ENCODE measurements around the gene MAJIN. TPM values are rescaled to one million over a fixed set of nuclear protein-coding genes. Genes with fewer than 3 reads are reported as not detected.

Gene MAJIN
- total RNA-seq: not detected
- polyA plus RNA-seq: not detected

GRCh38 chr11:64971421-64972233 is at the start of gene MAJIN:
Gene MAJIN (minus strand): TSS chr11:64972108. CDS start chr11:64959405, 12,703 bp downstream.
- H3K9me3 ChIP-seq (ENCODE audit: low read length): no peaks in the 10 kb centered on the region
- H3K27ac ChIP-seq (ENCODE audit: low read depth, low read length): no peak within 1 kb of the TSS
- Mint-ChIP-seq H3K27me3 (peaks cover 5 to 7% of the 10 kb centered on the region in 2 donors), H3K27ac (peak within 1 kb of the TSS in 3 of 8 donors; percentile 50 to 66 (median 64)), H3K9me3 (no peaks in the 10 kb centered on the region), H3K4me1 (peaks cover 3 to 14% (median 9%) of the 10 kb centered on the region in 3 donors), H3K4me3 (peak within 1 kb of the TSS; percentile 36 to 76 (median 69)), H3K36me3 (peaks cover 0 to 2% (median 0%) of the 10 kb centered on the region in 3 donors)
- ChIA-PET POLR2A (no interaction called here), CTCF (no interaction called here)
- H3K36me3 ChIP-seq (ENCODE audit: insufficient read depth, low read length): no peaks in the 10 kb centered on the region
- H3K27me3 ChIP-seq (ENCODE audit: insufficient read depth, low read length, poor library complexity, severe bottlenecking): no peaks in the 10 kb centered on the region
- peaks cover 5% of the 10 kb centered on the region for H3K4me1 ChIP-seq (ENCODE audit: insufficient read depth, low read length)
- H3K4me3 ChIP-seq (ENCODE audit: low read length): peak within 1 kb of the TSS; percentile 30
- peak; percentile 63 to 89 (median 82) for DNase-seq

GRCh38 chr11:65021509-65021908 is 49.6 kb upstream of the MAJIN start:
- no peak overlapping the region for H3K4me3 ChIP-seq (ENCODE audit: low read length)
- no peak overlapping the region for H3K4me3 Mint-ChIP-seq
- peaks cover 4 to 5% (median 5%) of the 10 kb centered on the region in 3 donors for H3K4me1 Mint-ChIP-seq
- H3K36me3 Mint-ChIP-seq: peaks cover 0 to 26% (median 4%) of the 10 kb centered on the region in 3 donors
- no peaks in the 10 kb centered on the region for H3K9me3 Mint-ChIP-seq
- no peaks in the 10 kb centered on the region for H3K27me3 Mint-ChIP-seq
- ChIA-PET CTCF (no interaction called here), POLR2A (no interaction called here)
- peaks cover under 1% of the 10 kb centered on the region for H3K4me1 ChIP-seq (ENCODE audit: insufficient read depth, low read length)
- no peaks in the 10 kb centered on the region for H3K27me3 ChIP-seq (ENCODE audit: insufficient read depth, low read length, poor library complexity, severe bottlenecking)
- no peaks in the 10 kb centered on the region for H3K9me3 ChIP-seq (ENCODE audit: low read length)
- DNase-seq: no peak
- no peak overlapping the region for H3K27ac ChIP-seq (ENCODE audit: low read depth, low read length)
- H3K36me3 ChIP-seq (ENCODE audit: insufficient read depth, low read length): peaks cover 4% of the 10 kb centered on the region
- no peak overlapping the region for H3K27ac Mint-ChIP-seq

- POLR2A ChIA-PET: no interaction called here
- no peak overlapping the region for H3K27ac Mint-ChIP-seq
Observed at GRCh38 chr11:65021003-65021402, 49.1 kb upstream of the MAJIN start.

GRCh38 chr11:65019824-65020223 is 47.9 kb upstream of the MAJIN start:
- Mint-ChIP-seq H3K4me3 (no peak overlapping the region), H3K4me1 (peaks cover 11 to 19% (median 15%) of the 10 kb centered on the region in 3 donors), H3K27ac (peak overlapping the region in 1 of 8 donors; percentile 23), H3K9me3 (no peaks in the 10 kb centered on the region), H3K27me3 (no peaks in the 10 kb centered on the region), H3K36me3 (peaks cover 0 to 27% (median 4%) of the 10 kb centered on the region in 3 donors)
- ChIA-PET POLR2A (no interaction called here), CTCF (no interaction called here)
- Histone ChIP-seq H3K9me3 (ENCODE audit: low read length) (no peaks in the 10 kb centered on the region), H3K27ac (ENCODE audit: low read depth, low read length) (no peak overlapping the region), H3K4me3 (ENCODE audit: low read length) (no peak overlapping the region), H3K27me3 (ENCODE audit: insufficient read depth, low read length, poor library complexity, severe bottlenecking) (no peaks in the 10 kb centered on the region), H3K36me3 (ENCODE audit: insufficient read depth, low read length) (peaks cover 4% of the 10 kb centered on the region), H3K4me1 (ENCODE audit: insufficient read depth, low read length) (peaks cover 6% of the 10 kb centered on the region)
- no peak for DNase-seq

More at GRCh38 chr11:65021003-65021402, 49.1 kb upstream of the MAJIN start:
- Mint-ChIP-seq H3K9me3 (no peaks in the 10 kb centered on the region), H3K4me3 (no peak overlapping the region), H3K36me3 (peaks cover 0 to 27% (median 4%) of the 10 kb centered on the region in 3 donors), H3K27me3 (no peaks in the 10 kb centered on the region), H3K4me1 (peaks cover 8 to 10% (median 9%) of the 10 kb centered on the region in 3 donors)
- Histone ChIP-seq H3K27me3 (ENCODE audit: insufficient read depth, low read length, poor library complexity, severe bottlenecking) (no peaks in the 10 kb centered on the region), H3K9me3 (ENCODE audit: low read length) (no peaks in the 10 kb centered on the region), H3K4me1 (ENCODE audit: insufficient read depth, low read length) (peaks cover 6% of the 10 kb centered on the region), H3K27ac (ENCODE audit: low read depth, low read length) (no peak overlapping the region), H3K4me3 (ENCODE audit: low read length) (no peak overlapping the region), H3K36me3 (ENCODE audit: insufficient read depth, low read length) (peaks cover 4% of the 10 kb centered on the region)
- no peak for DNase-seq
- CTCF ChIA-PET: no interaction called here

- peaks cover 11% of the 10 kb centered on the region for H3K4me1 ChIP-seq (ENCODE audit: insufficient read depth, low read length)
- Mint-ChIP-seq H3K4me3 (peak overlapping the region in 1 of 7 donors; percentile 13), H3K36me3 (peaks cover 0 to 32% (median 4%) of the 10 kb centered on the region in 3 donors), H3K27ac (peak overlapping the region in 1 of 8 donors; percentile 36), H3K9me3 (no peaks in the 10 kb centered on the region), H3K27me3 (no peaks in the 10 kb centered on the region), H3K4me1 (peaks cover 18 to 32% (median 21%) of the 10 kb centered on the region in 3 donors)
- H3K4me3 ChIP-seq (ENCODE audit: low read length): no peak overlapping the region
- H3K27ac ChIP-seq (ENCODE audit: low read depth, low read length): no peak overlapping the region
- POLR2A ChIA-PET: no interaction called here
- H3K36me3 ChIP-seq (ENCODE audit: insufficient read depth, low read length): peaks cover 4% of the 10 kb centered on the region
- CTCF ChIA-PET: interaction anchor here (1.5 kb wide), 1 partner anchor 94 kb away, joined by 3 read pairs; the partner anchor contains the start of gene TM7SF2
- no peak for DNase-seq
- H3K9me3 ChIP-seq (ENCODE audit: low read length): no peaks in the 10 kb centered on the region
- no peaks in the 10 kb centered on the region for H3K27me3 ChIP-seq (ENCODE audit: insufficient read depth, low read length, poor library complexity, severe bottlenecking)
Observed at GRCh38 chr11:65017937-65018336, 46.0 kb upstream of the MAJIN start.

- Histone ChIP-seq H3K27me3 (ENCODE audit: insufficient read depth, low read length, poor library complexity, severe bottlenecking) (no peaks in the 10 kb centered on the region), H3K9me3 (ENCODE audit: low read length) (no peaks in the 10 kb centered on the region), H3K4me1 (ENCODE audit: insufficient read depth, low read length) (peaks cover 12% of the 10 kb centered on the region), H3K36me3 (ENCODE audit: insufficient read depth, low read length) (peaks cover 4% of the 10 kb centered on the region), H3K4me3 (ENCODE audit: low read length) (no peak overlapping the region), H3K27ac (ENCODE audit: low read depth, low read length) (no peak overlapping the region)
- ChIA-PET POLR2A (no interaction called here), CTCF (interaction anchor here (0.7 kb wide), 1 partner anchor 9 kb away, joined by 4 read pairs; no protein-coding TSS in a partner anchor)
- Mint-ChIP-seq H3K27me3 (no peaks in the 10 kb centered on the region), H3K36me3 (peaks cover 0 to 26% (median 2%) of the 10 kb centered on the region in 3 donors), H3K4me3 (peak overlapping the region in 3 of 7 donors; percentile 16 to 38 (median 23)), H3K9me3 (no peaks in the 10 kb centered on the region), H3K27ac (peak overlapping the region in 2 of 8 donors; percentile 23 to 24), H3K4me1 (peaks cover 18 to 33% (median 23%) of the 10 kb centered on the region in 3 donors)
- no peak for DNase-seq
Observed at GRCh38 chr11:65016705-65017104, 44.8 kb upstream of the MAJIN start.

GRCh38 chr11:65014726-65015227 is 42.9 kb upstream of the MAJIN start:
- H3K27ac Mint-ChIP-seq: peak overlapping the region; percentile 88 to 99 (median 92)

More at GRCh38 chr11:65014726-65015227, 42.9 kb upstream of the MAJIN start:
- peak overlapping the region; percentile 85 to 94 (median 90) for H3K4me3 Mint-ChIP-seq
- no peaks in the 10 kb centered on the region for H3K27me3 ChIP-seq (ENCODE audit: insufficient read depth, low read length, poor library complexity, severe bottlenecking)
- POLR2A ChIA-PET: interaction anchor here (0.6 to 1.8 kb wide), 9 partner anchors 17 to 171 kb away, joined by 3 to 8 read pairs (median 3); partner anchors contain the start of genes CDC42BPG, FAU, MRPL49 and PPP2R5B
- CTCF ChIA-PET: interaction anchor here (0.6 to 3.9 kb wide), 30 partner anchors 11 to 302 kb away, joined by 3 to 27 read pairs (median 4); partner anchors contain the start of genes CAPN1, CDC42BPG, FAU and MRPL49
- H3K36me3 ChIP-seq (ENCODE audit: insufficient read depth, low read length): no peaks in the 10 kb centered on the region
- H3K9me3 ChIP-seq (ENCODE audit: low read length): no peaks in the 10 kb centered on the region
- H3K27ac ChIP-seq (ENCODE audit: low read depth, low read length): peak overlapping the region; percentile 97
- peaks cover 0 to 20% (median under 1%) of the 10 kb centered on the region in 3 donors for H3K36me3 Mint-ChIP-seq
- H3K9me3 Mint-ChIP-seq: no peaks in the 10 kb centered on the region
- H3K4me3 ChIP-seq (ENCODE audit: low read length): peak overlapping the region; percentile 99
- no peaks in the 10 kb centered on the region for H3K27me3 Mint-ChIP-seq
- H3K4me1 Mint-ChIP-seq: peaks cover 18 to 33% (median 23%) of the 10 kb centered on the region in 3 donors
- DNase-seq: no peak
- H3K4me1 ChIP-seq (ENCODE audit: insufficient read depth, low read length): peaks cover 12% of the 10 kb centered on the region
